IMR-90 (cell line): ENCODE data around the gene HPSE2. TPM values are rescaled to one million over a fixed set of nuclear protein-coding genes. Genes with fewer than 3 reads are reported as not detected.

ENCODE experiments used
- ATAC-seq: fragments of 200-7000 bp; cut with Tn5 transposase; 2 replicates; pipeline ENCODE4 v1.9.1; 2020; ENCODE audit warnings: low read depth, mild to moderate bottlenecking, moderate library complexity
- BruUV-seq: library from RNA; stranded (reverse); fragments of 400-500 nt; replicated peaks from 2 replicates; lab custom pipeline; 2021; lab: Mats Ljungman, UMichigan
- CTCF ChIA-PET: fragments of 300-600 bp; formaldehyde crosslinking; extraction: SDS; loops from one replicate; lab custom pipeline; 2021; ENCODE audit warnings: antibody characterized with exemption; lab: Yijun Ruan, JAX
- POLR2A ChIA-PET: fragments of 300-600 bp; sonication (Branson Sonifier 250); formaldehyde crosslinking; loops from one replicate; lab custom pipeline; 2022; ENCODE audit warnings: antibody characterized with exemption; ENCODE audit not compliant: unreplicated experiment; lab: Charles Lee
- DNase-seq: peaks from one replicate; pipeline ENCODE4 v3.0.0; 2013
- H2AFZ ChIP-seq: replicated peaks from 2 replicates; pipeline ENCODE3; 2013; ENCODE audit warnings: low read length, mild to moderate bottlenecking; ENCODE audit not compliant: poor library complexity
- H2AK5ac ChIP-seq: 2 replicates; pipeline ENCODE4 v1.6.1; 2013; ENCODE audit warnings: low read depth, low read length, inconsistent platforms
- H2AK9ac ChIP-seq: replicated peaks from 2 replicates; pipeline ENCODE3; 2013; ENCODE audit warnings: mild to moderate bottlenecking, low read depth, low read length, moderate library complexity; ENCODE audit not compliant: poor library complexity
- H2BK120ac ChIP-seq: 2 replicates; pipeline ENCODE4 v1.6.1; 2013; ENCODE audit warnings: low read depth, low read length, inconsistent platforms
- H2BK15ac ChIP-seq: 3 replicates; pipeline ENCODE4 v1.6.1; 2013; ENCODE audit warnings: low read depth, low read length, inconsistent platforms
- H2BK20ac ChIP-seq: 2 replicates; pipeline ENCODE4 v1.6.1; 2013; ENCODE audit warnings: low read depth, mild to moderate bottlenecking, inconsistent platforms, low read length, moderate library complexity
- H2BK5ac ChIP-seq: 2 replicates; pipeline ENCODE4 v1.6.1; 2013; ENCODE audit warnings: mild to moderate bottlenecking, low read depth, low read length, inconsistent platforms; ENCODE audit not compliant: poor library complexity, severe bottlenecking
- H3K14ac ChIP-seq: replicated peaks from 2 replicates; pipeline ENCODE4 v1.6.1; 2013; ENCODE audit warnings: low read depth, low read length, inconsistent platforms
- H3K18ac ChIP-seq: 2 replicates; pipeline ENCODE4 v1.6.1; 2013; ENCODE audit warnings: low read depth, low read length, control low read depth
- H3K23ac ChIP-seq: 2 replicates; pipeline ENCODE4 v1.6.1; 2013; ENCODE audit warnings: low read depth, low read length, inconsistent platforms
- H3K27ac ChIP-seq: 2 replicates; pipeline ENCODE4 v1.5.1; 2013; ENCODE audit warnings: mild to moderate bottlenecking, control low read depth, low read length; ENCODE audit not compliant: insufficient read depth
- H3K27me3 ChIP-seq: 2 replicates; pipeline ENCODE4 v1.6.1; 2013; ENCODE audit warnings: low read length; ENCODE audit not compliant: control insufficient read depth, insufficient read depth
- H3K36me3 ChIP-seq: 2 replicates; pipeline ENCODE4 v1.6.1; 2013; ENCODE audit warnings: low read length, mixed read lengths; ENCODE audit not compliant: control insufficient read depth, insufficient read depth
- H3K4ac ChIP-seq: 2 replicates; pipeline ENCODE4 v1.6.1; 2013; ENCODE audit warnings: low read depth, low read length, inconsistent platforms
- H3K4me1 ChIP-seq: 2 replicates; pipeline ENCODE4 v1.6.1; 2013; ENCODE audit warnings: low read length, mixed read lengths; ENCODE audit not compliant: control insufficient read depth, insufficient read depth
- H3K4me2 ChIP-seq: 2 replicates; pipeline ENCODE4 v1.6.1; 2013; ENCODE audit warnings: low read depth, mild to moderate bottlenecking, control low read depth, low read length, moderate library complexity
- H3K4me3 ChIP-seq: 2 replicates; pipeline ENCODE4 v1.5.1; 2013; ENCODE audit warnings: low read depth, mild to moderate bottlenecking, control low read depth, low read length, moderate library complexity; ENCODE audit not compliant: insufficient read depth
- H3K56ac ChIP-seq: 2 replicates; pipeline ENCODE4 v1.6.1; 2013; ENCODE audit warnings: low read length, inconsistent platforms; ENCODE audit not compliant: insufficient read depth; ENCODE audit errors: extremely low read depth
- H3K79me1 ChIP-seq, 2 experiments: 2 replicates each; pipeline ENCODE4 v1.6.1; 2013; ENCODE audit warnings: low read length in 2 of 2, inconsistent platforms in 1 of 2, low read depth in 1 of 2
- H3K9ac ChIP-seq: 2 replicates; pipeline ENCODE4 v1.6.1; 2013; ENCODE audit warnings: low read depth, low read length, control low read depth
- H3K9me1 ChIP-seq: 2 replicates; pipeline ENCODE4 v1.6.1; 2013; ENCODE audit warnings: low read length, inconsistent platforms; ENCODE audit not compliant: insufficient read depth
- H3K9me3 ChIP-seq: 2 replicates; pipeline ENCODE4 v1.6.1; 2013; ENCODE audit warnings: low read length; ENCODE audit not compliant: control insufficient read depth, insufficient read depth
- H4K20me1 ChIP-seq: 2 replicates; pipeline ENCODE4 v1.6.1; 2013; ENCODE audit warnings: low read length, inconsistent platforms; ENCODE audit not compliant: insufficient read depth
- H4K5ac ChIP-seq: 2 replicates; pipeline ENCODE4 v1.6.1; 2013; ENCODE audit warnings: mild to moderate bottlenecking, low read depth, low read length, control low read depth
- H4K8ac ChIP-seq, 2 experiments: 2 replicates each; pipeline ENCODE4 v1.6.1; 2013; ENCODE audit warnings: low read depth in 2 of 2, low read length in 2 of 2, control low read depth in 1 of 2, inconsistent platforms in 1 of 2
- H4K91ac ChIP-seq: 2 replicates; pipeline ENCODE4 v1.6.1; 2013; ENCODE audit warnings: low read depth, low read length, inconsistent platforms; ENCODE audit not compliant: insufficient read depth
- CEBPB ChIP-seq: IDR thresholded peaks from 2 replicates; pipeline ENCODE4 v1.6.1; 2012; ENCODE audit warnings: low read depth, low read length, improper control_type of control experiment
- CHD1 ChIP-seq: IDR thresholded peaks from 2 replicates; pipeline ENCODE4 v1.6.1; 2012; ENCODE audit warnings: low read depth, low read length, improper control_type of control experiment
- CTCF ChIP-seq: conservative IDR thresholded peaks from 2 replicates; pipeline ENCODE4 v1.5.1; 2012; ENCODE audit warnings: mild to moderate bottlenecking, low read depth, low read length, improper control_type of control experiment
- ELK1 ChIP-seq: fragments of 150-350 bp; IDR thresholded peaks from 2 replicates; pipeline ENCODE4 v1.6.1; 2016; ENCODE audit warnings: low read depth, mild to moderate bottlenecking, low read length, moderate library complexity, borderline replicate concordance
- FOS ChIP-seq: fragments of 150-350 bp; IDR thresholded peaks from 2 replicates; pipeline ENCODE4 v1.6.1; 2016; ENCODE audit warnings: low read depth, low read length
- MAFK ChIP-seq: IDR thresholded peaks from 2 replicates; pipeline ENCODE4 v1.6.1; 2012; ENCODE audit warnings: low read depth, low read length, improper control_type of control experiment
- MAZ ChIP-seq: IDR thresholded peaks from 2 replicates; pipeline ENCODE4 v1.6.1; 2012; ENCODE audit warnings: low read depth, mild to moderate bottlenecking, low read length, improper control_type of control experiment, moderate library complexity, borderline replicate concordance
- MXI1 ChIP-seq: IDR thresholded peaks from 2 replicates; pipeline ENCODE4 v1.6.1; 2012; ENCODE audit warnings: low read depth, mild to moderate bottlenecking, low read length, moderate library complexity, borderline replicate concordance
- NFE2L2 ChIP-seq: fragments of 150-350 bp; IDR thresholded peaks from 2 replicates; pipeline ENCODE4 v1.6.1; 2016; ENCODE audit warnings: low read depth, mild to moderate bottlenecking, low read length
- POLR2A ChIP-seq: IDR thresholded peaks from 2 replicates; pipeline ENCODE4 v1.6.1; 2012; ENCODE audit warnings: mild to moderate bottlenecking, low read depth, low read length
- RAD21 ChIP-seq: IDR thresholded peaks from 2 replicates; pipeline ENCODE4 v1.6.1; 2012; ENCODE audit warnings: low read length, improper control_type of control experiment
- RCOR1 ChIP-seq: IDR thresholded peaks from 2 replicates; pipeline ENCODE4 v1.6.1; 2012; ENCODE audit warnings: mild to moderate bottlenecking, low read length, improper control_type of control experiment; ENCODE audit not compliant: insufficient replicate concordance
- RFX5 ChIP-seq: IDR thresholded peaks from 2 replicates; pipeline ENCODE4 v1.8.0; 2012; ENCODE audit warnings: low read depth, mild to moderate bottlenecking, low read length, moderate library complexity
- SMC3 ChIP-seq: fragments of 150-350 bp; IDR thresholded peaks from 2 replicates; pipeline ENCODE4 v1.6.1; 2016; ENCODE audit warnings: low read depth, mild to moderate bottlenecking, antibody characterized with exemption, low read length, moderate library complexity
- WGBS, 2 experiments: methylation state at CpG; one replicate each; pipeline versions ENCODE4 v1.1.5 to v1.1.7; 2013; ENCODE audit warnings: missing lambda C conversion rate in 2 of 2; ENCODE audit not compliant: insufficient read length in 1 of 2; ENCODE audit errors: extremely low coverage in 2 of 2; 5-methylcytosine and 5-hydroxymethylcytosine counted together
- dilution Hi-C: fragments of 300-500 bp; cut with HindIII; formaldehyde crosslinking; loops from one replicate; pipeline ENCODE4 v1.14.3; 2018; ENCODE audit warnings: low sequenced_read_pairs; ENCODE audit not compliant: unreplicated experiment
- in situ Hi-C: fragments of 300-500 bp; cut with MboI; formaldehyde crosslinking; loops from 3 replicates; pipeline ENCODE4 v1.14.3; 2019; ENCODE audit warnings: low sequenced_read_pairs, inconsistent platforms, mixed read lengths
- intact Hi-C: fragments of 100-400 bp; cut with micrococcal nuclease; formaldehyde crosslinking; loops from 2 replicates; pipeline ENCODE4 v1.10.0; 2022
- polyA plus RNA-seq, 3 experiments: library from polyadenylated mRNA; depleted of rRNA; stranded (reverse); fragments of >200 nt; gene quantifications; 2 replicates each; pipeline ENCODE4 v1.2.3, GENCODE V29; 2012; ENCODE audit warnings: low replicate concordance in 1 of 3
- total RNA-seq: library from RNA; depleted of rRNA; stranded (reverse); fragments of >200 nt; gene quantifications from 2 replicates; pipeline ENCODE4 v1.2.3, GENCODE V29; 2012
- TF ChIP-seq, protein P1 (sequence below): fragments of 150-350 bp; IDR thresholded peaks from 2 replicates; pipeline ENCODE4 v1.6.1; 2017; ENCODE audit warnings: mild to moderate bottlenecking, antibody characterized with exemption, low read length, low read depth

The HPSE2 gene
- total and polyA plus RNA-seq, 2 of the 4 experiments (the other 2 are of a cell fraction) = not detected

DNA sequence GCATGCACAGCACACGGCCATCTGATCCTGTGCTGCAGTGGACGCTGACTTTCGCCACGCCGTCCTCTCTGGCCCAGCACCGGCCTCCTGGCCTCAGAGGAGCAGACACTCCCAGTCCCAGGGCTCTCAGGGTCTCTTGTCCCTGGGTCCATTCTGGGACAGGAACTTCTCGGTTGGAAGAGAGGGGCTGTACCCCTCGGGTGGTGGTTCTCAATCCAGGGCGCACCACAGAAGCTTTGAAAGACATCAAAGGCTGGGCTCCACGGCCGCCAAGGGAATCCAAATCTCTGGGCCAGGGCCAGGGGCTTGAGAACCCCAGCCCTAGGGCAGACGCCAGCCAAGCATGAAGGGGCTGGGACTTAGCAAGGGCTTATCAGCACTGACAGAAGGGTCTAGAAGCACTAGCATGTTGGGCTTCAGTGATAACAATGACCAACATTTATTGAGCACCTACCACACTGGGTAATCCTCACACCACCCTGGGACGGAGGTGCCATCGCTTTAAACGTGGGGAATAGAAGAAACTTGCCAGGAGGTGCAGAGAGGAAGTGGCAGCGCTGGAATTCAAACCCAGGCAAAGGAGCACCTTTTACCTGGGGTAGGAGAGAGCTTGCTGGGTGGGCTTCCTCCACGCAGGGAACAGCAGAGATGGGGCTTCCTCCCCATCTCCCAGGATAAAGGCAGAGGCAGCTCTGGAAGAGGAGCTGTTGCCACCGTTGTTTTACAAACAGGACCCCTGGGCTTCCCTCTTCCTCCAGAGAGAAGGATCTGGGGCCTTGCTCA lies 818.9 kb downstream of the HPSE2 start:
- H3K4me1 ChIP-seq = peaks cover 19% of the 10 kb centered on the region
- no peak overlapping the region for H2BK5ac ChIP-seq
- ChIA-PET POLR2A (no interaction called here), CTCF (no interaction called here)
- H3K27me3 ChIP-seq = no peaks in the 10 kb centered on the region
- ATAC-seq = no peak
- no peaks in the 10 kb centered on the region for H3K9me3 ChIP-seq
- WGBS, 2 experiments = 96% methylated on average over 10 of the region's 18 CpGs; no CpG with 5 or more reads in 1 of the 2 experiments
- no peak overlapping the region for H3K4me3 ChIP-seq
- no TSS peak for BruUV-seq
- no peak overlapping the region for H3K4ac ChIP-seq
- in situ Hi-C loops (no loop called here), dilution Hi-C loops (no loop called here), intact Hi-C loops (loop anchor here (10.0 kb wide), 1 partner anchor 242 kb away; no protein-coding TSS in a partner anchor)
- H3K36me3 ChIP-seq = peaks cover 32% of the 10 kb centered on the region
- H3K9ac ChIP-seq = no peak overlapping the region
- no peak overlapping the region for H2BK20ac ChIP-seq
- H4K5ac ChIP-seq = no peak overlapping the region
- no peak for DNase-seq
- peaks cover 16% of the 10 kb centered on the region for H3K9me1 ChIP-seq
- no peak overlapping the region for H2AK5ac ChIP-seq
- H3K14ac ChIP-seq = no peak overlapping the region
- H2BK120ac ChIP-seq = no peak overlapping the region
- H2AK9ac ChIP-seq = no peak overlapping the region
- H3K18ac ChIP-seq = no peak overlapping the region
- no peak overlapping the region for H4K8ac ChIP-seq
- no peak overlapping the region for H3K27ac ChIP-seq
- no peak overlapping the region for H3K23ac ChIP-seq
- peaks cover 10 to 24% of the 10 kb centered on the region in 2 experiments; a peak in 3 of 4 replicates for H3K79me1 ChIP-seq
- no peaks in the 10 kb centered on the region for H4K20me1 ChIP-seq
- H3K4me2 ChIP-seq = no peak overlapping the region
- no peak overlapping the region for H4K91ac ChIP-seq
- H3K56ac ChIP-seq = no peak overlapping the region
- no peak overlapping the region for H2AFZ ChIP-seq
- H2BK15ac ChIP-seq = no peak overlapping the region
- TF ChIP-seq MAFK = no peak
- TF ChIP-seq RCOR1 = no peak
- TF ChIP-seq RFX5 = no peak
- TF ChIP-seq CTCF = no peak
- no peak for TF ChIP-seq RAD21
- TF ChIP-seq MAZ = no peak
- TF ChIP-seq ELK1 = no peak
- TF ChIP-seq CHD1 = no peak
- no peak for TF ChIP-seq FOS
- TF ChIP-seq POLR2A = no peak
- no peak for TF ChIP-seq CEBPB
- no peak for TF ChIP-seq SMC3
- TF ChIP-seq NFE2L2 = no peak
- TF ChIP-seq MXI1 = no peak
- TF ChIP-seq, protein P1, sequence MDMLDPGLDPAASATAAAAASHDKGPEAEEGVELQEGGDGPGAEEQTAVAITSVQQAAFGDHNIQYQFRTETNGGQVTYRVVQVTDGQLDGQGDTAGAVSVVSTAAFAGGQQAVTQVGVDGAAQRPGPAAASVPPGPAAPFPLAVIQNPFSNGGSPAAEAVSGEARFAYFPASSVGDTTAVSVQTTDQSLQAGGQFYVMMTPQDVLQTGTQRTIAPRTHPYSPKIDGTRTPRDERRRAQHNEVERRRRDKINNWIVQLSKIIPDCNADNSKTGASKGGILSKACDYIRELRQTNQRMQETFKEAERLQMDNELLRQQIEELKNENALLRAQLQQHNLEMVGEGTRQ = no peak
